ENCODE measurements around the gene LARGE1.
"Not testable (repeated sequence)": the region's sequence is repeated elsewhere in the genome, so short reads cannot be mapped to it uniquely, and the experiment has no call there.

Gene LARGE1

DNA sequence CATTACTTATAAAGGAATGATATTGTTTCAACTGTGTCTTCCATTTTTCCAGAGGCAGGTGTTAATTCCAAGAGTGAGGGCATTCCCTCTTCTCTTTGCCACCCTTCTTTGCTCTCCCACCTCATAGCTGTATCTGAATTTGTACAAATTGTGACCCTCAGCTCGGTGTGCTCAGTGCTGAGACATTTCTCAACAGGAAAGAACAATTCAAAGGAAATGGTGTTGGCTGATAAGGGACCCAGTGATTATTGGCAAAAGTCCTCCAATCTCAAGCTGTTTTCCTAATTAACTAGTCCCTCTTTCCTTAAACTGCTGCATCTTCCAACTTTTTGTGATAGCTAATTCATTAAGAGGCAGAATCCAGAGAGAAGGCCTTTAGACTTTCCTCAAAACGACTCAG, 453.2 kb downstream of the LARGE1 start:
- no peak for DNase-seq

DNA sequence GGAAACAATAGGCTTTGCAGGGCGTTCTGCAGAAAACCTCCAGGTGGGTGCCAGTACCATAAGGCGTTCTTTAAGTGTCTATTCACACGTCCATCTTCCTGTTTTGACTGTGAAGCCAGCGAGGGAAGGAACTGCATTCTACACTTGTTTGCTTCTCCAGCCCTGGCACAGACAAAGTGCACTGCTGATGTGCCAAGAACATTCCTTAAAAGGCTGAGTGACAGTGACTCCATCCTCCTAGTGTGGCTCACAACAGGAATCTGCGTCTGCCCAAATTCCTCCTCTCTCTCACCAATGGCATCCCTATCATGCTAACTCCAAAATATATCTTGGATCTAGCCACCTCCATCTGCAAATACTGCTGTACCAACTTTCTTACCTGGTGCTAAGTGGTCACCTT, 454.7 kb downstream of the LARGE1 start:
- DNase-seq = no peak

DNA sequence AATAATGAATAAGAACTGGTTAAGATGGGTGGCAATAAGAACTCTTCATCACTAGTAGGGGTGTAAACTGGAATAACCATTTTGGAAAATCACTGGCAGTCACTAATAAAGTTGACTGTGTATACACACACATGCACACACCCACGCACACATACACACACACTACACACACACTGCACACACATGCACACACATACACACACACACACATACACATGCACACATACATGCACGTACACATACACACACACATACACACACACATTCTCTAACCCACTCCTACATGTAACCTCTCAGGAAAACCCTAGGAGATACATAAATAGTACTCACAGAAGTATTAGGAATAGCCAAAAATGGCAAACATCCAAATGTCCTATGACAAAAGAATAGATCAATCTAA, 455.6 kb downstream of the LARGE1 start:
- no peak for DNase-seq

DNA sequence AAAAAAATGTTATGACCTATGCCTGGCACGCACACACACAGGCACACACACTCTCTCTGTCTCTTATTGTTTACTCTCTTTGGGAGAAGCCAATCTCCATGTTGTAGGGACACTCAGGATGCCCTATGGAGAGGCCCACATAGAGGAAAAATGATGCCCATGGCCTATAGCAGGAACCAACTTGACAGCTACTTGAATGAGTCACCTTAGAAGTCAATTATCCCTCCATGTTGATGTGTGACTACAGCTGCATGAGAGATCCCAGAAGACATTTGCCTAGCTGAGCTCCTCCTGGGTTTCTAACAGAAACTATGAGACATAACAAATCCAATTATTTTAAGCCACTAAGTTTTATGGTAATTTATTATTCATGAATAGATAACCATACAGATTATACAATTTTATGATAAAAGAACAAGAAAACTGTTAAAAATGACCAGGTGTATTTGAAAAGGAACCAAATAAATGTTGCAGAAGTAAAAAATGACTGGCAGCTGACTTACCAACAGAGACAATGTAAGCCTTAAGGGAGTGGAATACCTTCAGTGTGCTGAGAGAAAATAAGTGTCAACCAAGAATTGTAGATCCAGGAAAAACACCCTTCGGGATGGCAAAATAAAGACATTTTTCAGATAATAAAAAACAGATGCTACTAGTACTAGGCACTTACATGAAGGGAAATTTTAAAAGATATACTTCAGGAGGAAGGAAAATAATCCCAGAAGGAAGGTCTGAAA, 458.4 kb downstream of the LARGE1 start:
- DNase-seq = no peak

DNA sequence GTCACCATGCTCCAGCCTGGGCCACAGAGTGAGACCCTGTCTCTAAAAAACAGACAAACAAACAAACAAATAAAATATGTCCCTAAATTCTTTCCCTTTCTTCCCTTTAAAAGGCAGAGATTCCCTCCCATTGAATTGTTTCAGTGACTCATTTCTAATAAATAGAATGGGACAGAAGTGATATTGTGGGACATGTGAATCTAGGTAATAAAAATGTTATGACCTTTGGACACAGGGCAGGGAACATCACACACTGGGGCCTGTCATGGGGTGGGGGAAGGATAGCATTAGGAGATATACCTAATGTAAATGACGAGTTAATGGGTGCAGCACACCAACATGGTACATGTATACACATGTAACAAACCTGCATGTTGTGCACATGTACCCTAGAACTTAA, 459.0 kb downstream of the LARGE1 start:
- not testable (repeated sequence) for DNase-seq

DNA sequence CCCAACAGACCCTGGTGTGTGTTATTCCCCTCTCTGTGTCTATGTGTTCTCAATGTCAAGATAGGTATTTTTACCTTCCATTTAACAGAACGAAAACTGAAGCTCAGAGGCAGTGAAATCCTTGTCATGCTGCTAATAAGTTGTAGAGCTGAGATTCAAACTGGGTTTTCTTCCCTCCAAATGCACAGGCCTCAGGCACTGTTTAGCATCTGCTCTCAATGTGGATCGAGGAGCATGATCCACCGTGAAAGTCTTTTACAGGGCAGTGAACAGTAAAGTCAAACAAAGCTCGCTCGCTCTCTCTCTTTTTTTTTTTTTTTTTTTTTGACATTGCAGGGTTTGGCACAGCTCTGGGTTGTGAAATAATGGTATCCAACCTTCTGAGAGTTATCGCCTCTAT, 461.1 kb downstream of the LARGE1 start:
- DNase-seq = no peak

DNA sequence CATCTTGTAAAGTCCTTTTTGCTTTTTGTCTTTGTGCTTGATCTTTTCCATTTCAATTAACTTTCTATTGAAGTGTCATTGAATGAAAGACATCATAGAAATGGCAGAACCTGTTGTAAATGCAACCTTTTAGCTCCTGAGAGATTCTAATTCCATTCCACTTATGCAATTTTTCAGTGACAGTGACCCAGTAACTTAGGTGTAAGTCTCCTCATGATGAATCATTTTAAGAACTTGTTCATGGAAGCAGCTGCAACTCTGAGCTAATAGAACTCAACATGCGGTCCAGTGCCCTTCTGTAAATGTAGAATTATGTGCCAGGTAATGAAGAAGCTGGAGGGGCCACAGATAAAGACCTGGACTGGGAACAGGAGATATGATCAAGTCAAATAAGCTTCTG, 463.8 kb downstream of the LARGE1 start:
- no peak for DNase-seq

DNA sequence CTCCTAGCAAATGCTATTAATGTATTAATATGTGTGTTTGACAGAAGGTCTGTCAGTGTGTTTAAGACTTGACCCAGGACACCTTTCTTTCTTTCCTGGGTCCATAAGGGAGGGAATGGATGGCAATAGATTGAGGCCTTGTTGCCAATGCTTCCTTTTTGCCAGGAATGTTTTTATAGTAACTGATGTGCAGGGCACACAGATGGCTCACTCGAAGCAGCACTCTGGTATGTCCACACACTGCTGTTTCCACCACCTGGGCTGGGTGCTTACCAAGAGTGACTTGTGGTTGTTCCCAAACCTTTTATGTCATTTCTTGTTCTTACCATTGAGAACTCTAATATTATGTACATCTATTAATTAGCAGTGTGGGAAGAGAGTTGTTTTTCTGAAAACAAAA, 465.2 kb downstream of the LARGE1 start:
- DNase-seq = no peak

DNA sequence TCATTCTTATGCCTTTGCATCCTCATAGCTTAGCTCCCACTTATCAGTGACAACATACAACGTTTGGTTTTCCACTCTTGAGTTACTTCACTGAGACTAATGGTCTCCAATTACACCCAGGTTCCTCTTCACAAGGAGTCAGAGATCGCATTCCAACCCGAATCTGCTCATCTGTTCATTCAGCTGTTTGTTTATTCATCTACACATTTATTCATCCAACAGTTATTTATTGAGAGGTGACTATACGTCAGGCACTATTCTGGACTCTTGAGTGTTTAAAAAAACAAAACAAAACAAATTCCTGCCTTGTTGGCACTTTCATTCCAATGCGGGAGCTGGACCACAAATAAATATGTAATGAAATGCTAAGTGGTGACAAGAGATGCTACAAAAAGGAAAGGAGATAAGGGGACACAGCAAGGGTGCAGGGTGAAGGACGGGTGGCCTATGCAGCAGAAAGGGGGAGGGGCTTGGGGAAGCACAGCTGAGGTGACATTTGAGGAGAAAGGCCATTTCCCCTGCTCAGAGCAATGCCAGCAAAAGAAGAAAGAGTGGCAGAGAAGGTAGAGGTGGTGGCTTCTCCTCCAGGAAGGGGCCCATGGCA, 468.3 kb downstream of the LARGE1 start:
- no peak for DNase-seq

DNA sequence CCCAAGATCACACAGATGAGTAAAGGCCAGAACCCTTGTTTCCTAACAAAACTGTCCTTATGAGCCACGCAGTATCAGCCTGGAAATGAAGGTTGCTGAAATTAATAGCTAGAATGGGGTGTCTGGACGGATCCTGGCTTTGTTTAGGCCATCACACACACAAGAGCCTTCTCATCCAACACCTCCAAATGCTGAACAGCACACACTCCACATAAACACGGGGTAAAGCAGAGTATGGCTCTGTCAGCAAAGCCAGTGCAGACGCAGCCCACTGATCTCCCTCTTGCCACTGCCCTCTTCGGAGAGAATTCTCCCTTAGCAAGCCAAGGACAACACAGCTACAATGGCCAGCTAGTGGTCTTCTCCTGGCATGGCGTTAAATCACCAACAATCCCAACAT, 469.5 kb downstream of the LARGE1 start:
- no peak for DNase-seq

DNA sequence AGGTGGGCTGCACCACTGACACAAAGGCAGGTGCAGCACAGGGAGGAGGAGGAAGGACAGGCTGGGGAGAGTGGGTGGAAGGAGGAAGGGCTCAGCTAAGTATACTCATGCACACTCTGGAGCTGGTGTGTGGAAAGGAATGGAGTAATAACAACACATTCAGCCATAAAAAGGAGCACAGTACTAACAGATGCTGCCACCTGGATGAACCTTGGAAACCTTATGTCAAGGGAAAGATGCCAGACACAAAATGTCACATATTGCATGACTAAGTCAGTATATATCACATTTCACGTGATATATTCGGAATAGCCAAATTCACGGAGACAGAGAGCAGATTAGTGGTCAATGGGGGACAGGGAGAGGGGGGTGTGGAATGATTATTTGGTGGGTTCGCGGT, 472.5 kb downstream of the LARGE1 start:
- no peak for DNase-seq

DNA sequence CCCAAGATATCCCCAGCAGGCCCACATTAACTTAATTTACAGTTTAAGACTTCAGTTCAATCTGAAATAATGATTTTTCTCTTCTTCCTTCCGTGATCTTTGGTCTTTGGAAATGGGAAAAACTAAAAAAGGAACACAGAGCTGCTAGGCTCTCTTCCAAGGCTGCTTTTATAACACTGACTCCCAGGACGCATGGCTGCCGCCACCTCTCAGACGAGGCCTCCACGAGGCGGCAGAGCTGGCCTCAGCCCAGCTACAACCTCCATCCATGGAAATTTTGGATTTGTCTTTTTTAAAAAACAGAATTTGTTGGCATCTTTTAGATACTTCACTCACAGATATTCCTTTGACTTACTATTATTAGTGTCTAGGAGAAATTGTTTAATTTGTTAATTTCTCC, 476.6 kb downstream of the LARGE1 start:
- no peak for DNase-seq

DNA sequence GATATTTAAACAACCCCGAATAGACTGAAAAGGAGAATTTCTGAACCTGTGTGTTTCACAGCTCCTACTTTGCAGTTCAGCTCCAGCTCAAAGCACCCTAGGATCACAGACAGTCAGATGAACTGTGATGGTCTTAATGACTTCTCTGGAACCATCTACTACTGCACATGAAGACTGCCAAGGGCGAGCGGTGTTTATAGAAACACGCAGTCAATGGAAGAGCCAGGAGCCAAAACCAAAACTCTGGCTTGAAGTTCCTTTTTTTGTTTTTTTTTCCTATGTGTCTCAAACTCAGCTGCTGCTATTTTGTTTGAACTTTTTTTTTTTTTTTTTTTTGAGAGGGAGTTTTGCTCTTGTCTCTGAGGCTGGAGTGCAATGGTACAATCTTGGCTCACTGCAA, 479.5 kb downstream of the LARGE1 start:
- no peak for DNase-seq

DNA sequence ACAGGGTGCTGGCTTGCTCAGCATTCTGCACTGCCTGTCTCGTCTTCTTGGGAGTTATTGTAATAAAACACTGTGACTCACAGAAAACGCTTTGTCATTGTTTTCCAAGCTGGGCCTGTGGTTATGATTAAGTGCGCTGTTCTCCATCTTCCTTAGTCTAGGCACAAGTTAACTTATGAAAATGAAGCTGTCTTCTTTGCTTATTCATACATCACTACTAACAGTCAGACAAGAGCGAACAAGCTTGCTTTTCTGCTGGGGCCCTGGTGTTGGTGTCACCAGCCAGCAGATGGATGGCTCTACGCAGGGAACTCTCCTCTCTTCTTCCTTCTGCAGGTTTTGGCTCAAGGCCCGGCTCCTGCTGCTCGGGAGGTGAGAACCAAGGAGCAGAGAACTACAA, 482.0 kb downstream of the LARGE1 start:
- DNase-seq = no peak

DNA sequence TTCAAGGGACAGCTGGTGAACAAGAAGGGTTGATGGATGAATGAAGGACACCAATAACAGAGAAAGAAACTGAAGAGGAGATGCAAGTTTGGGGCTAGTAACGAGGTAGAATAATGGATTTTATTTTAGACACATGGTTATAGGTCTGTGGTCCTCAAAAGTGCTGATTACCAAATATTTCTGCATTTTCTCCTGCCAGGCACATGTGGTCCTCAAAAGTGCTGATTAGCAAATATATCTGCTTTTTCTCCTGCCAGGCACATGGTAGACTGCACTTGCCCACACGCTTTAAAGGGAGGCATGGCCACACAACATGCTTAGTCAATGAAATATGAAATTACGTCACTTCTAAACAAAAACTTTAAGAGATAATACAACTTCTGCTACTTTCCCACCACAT, 489.0 kb downstream of the LARGE1 start:
- no peak for DNase-seq

DNA sequence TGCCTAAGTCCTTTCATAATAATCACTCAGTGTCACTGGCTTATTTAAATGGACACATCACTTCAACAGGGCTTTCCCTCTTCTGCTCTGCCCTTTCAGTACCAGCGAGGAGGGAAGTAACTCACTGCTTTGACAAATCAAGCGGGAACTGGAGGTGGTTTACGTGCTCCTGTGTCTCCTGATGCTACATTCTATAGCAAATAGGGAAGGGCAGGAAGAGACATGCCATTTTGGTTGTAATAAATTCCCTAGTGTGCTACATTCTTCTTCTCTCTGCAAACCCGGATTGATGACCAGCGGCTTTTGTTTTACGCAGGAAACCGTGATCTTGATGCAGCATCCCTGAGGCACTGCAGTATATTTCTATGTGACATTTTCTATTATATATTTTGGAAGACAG, 491.0 kb downstream of the LARGE1 start:
- no peak for DNase-seq

DNA sequence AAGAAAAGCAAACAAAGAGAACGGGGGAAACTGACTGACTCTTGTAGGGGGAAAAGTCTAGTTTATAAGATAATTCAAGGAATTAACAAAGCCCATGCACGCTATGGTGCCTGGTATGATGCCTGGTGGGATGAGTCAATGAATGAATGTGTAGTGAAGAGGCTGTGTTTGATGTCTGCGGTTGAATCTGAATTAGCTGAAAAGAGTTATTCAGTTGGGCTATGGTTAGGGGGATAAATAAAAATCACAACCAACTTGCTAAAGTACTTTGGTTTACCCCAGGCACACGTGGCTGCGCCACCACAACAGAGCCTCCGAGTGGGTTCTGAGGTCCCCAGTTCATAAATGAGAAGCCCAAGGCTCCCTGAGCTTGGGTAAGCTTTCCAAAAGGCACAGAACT, 492.8 kb downstream of the LARGE1 start:
- no peak for DNase-seq

DNA sequence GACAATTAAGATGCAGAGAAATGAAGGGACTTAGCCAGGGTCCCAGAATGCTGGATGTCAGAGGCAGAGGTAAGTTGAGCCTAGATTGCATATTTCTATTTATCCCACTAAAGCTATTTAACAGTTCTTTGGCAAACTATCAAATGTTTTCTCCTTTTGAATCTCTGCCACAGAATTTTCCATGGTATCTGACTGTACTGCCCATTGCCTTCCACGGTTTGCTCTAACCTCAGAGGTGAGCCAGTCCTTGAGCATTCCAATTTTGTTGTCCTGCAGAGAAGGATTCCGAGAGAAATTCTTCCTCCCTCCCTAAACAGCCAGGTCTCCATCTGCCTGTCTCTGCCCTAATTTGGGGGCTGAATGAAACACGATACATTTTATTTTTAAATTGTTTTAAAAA, 493.8 kb downstream of the LARGE1 start:
- DNase-seq = no peak

DNA sequence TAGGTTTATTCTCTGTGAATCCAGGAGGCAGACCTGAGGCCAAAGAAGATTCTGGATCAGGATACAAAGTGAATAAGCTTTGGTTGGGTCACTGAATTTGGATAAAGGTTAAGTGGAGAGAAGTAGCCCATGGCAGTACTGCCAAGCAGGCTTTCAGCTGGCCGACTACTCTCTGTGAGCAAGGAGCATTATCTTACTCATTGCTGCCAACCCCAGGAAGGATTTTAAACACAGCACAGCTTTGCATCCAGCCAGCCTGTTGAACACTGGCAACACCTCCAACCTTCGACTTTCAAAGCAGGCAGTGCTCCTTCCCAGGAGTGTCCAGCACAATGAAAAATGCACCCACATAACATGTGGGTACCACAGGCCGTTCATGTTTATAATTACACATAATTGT, 498.4 kb downstream of the LARGE1 start:
- no peak for DNase-seq

DNA sequence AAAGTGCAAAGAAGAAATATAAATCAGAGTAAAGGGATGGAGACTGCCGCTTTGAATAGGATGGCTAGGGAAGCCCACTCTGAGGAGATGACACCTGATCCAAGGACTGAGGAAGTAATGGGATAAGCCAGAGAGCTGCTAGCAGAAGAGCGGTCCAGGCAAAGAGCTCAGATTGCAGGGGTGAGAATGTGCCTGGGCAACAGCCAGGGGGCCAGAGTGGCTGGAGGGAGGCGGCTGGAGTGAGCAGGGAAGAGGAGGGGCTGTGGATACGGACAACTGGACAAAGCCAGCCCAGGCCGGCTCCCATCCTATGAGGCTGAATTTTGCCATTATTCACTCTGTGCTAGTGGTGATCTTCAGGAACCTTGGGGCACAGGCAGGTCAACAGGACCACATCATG, 501.8 kb downstream of the LARGE1 start:
- no peak for DNase-seq

DNA sequence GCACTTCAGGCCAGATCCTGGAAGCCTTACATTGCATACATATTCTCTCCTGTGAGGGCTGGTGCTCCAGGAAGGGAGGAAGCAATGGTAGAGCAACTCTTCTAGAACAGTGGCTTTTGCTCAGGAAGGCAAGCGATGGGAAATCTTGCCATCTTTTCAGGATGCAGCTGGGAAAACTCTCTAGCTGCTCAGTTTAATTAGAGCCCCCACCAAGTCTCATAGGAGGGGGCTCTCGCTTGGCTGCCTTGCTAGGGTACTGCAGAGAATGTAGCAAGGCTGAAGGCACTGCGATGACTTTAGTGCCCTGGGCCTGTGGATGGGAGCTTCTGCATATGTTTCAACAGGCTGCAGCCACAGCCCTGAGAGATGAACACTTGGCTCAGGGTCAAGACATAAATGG, 504.9 kb downstream of the LARGE1 start:
- no peak for DNase-seq

DNA sequence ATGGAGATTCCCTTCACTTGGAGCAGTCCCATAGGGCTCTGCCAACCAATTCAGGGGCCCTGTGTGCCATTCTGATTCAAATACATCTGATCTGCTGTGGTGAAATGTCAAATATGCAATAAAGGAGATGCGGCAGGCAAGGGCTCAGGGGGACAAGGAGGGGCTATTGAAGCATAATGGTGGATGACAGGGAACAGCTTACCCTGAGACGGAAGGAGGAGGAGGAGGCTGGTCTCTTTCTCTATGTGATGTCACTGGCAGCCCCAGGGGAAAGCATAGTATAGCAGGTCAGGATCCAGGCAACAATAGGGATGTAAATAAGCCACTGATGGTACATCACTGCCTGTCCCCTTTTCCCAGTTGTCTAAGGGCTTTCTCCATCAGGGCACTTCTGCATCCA, 511.2 kb downstream of the LARGE1 start:
- no peak for DNase-seq

DNA sequence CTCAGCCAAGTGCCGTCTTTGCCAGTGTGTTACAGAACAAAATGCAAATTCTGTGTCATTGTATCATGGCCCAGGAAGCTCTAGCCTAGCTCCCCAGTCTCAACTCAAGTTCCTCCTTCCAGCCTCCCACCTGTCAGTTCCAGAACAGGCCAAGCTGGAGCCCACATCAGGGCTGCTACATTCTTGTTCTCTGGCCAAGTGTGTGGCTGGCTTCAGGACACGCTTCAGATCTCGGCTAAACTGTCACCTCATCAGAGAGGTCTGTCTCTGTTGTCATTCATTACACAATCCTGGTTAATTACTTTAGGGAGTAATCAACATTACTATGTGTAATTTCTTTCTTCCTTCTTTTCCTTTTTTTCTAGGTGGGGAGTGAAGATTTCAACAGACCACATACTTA, 515.1 kb downstream of the LARGE1 start:
- no peak for DNase-seq

DNA sequence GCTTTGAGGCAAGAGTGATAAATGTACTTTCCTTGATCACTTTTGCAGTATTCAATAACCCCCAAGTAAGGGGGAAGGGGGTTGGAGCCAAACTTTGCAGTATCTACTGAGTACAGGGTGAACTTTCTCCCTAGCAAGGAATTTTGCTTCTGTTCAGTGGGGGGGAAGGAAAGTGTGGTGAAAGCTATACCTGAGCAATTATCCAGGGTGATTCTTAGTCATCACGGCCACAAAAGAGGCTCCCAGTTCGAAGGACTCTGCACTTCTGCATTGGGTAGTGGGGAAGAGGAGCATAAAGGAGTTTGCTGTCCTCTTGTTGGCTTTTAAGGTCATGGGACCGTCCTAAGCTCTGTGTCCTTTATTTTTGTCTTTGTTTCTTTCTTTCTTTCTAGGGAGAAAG, 515.6 kb downstream of the LARGE1 start:
- DNase-seq = no peak

DNA sequence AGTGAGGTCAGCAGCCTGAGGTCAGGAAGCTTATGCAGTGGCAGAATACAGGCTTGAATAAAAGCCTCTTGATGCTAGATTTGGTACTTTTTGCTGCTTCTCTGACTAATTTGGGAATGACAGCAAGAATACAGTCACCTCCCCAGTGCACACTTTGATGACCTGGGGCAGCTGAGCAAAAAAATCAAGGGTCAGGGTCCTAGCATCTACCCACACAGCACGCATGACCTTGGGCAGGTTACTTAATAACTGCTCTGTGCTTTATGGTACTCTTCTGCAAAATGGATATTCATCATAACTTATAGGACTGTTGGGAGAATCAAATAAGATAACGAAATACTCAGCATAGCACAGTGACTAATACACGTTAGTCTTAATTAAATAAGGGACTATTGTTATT, 518.0 kb downstream of the LARGE1 start:
- DNase-seq = no peak

Measured in effector CD4-positive, alpha-beta T cell (primary cell).